Endothelial cell of umbilical vein (primary cell): ENCODE data around the gene CACNA1B.

ENCODE experiments used
- CTCF ChIP-seq, 2 donors: IDR thresholded peaks; 1 replicate in 1 of 2; 2 replicates in 1 of 2; pipeline ENCODE4 v1.5.1; 2011; ENCODE audit warnings: low read length in 2 of 2, mild to moderate bottlenecking in 2 of 2, moderate library complexity in 2 of 2, control low read depth in 1 of 2, inconsistent platforms in 1 of 2, low read depth in 1 of 2; ENCODE audit not compliant: insufficient read depth in 1 of 2; ENCODE audit errors: extremely low read depth in 1 of 2
- EZH2 ChIP-seq: IDR thresholded peaks from 2 replicates; pipeline ENCODE4 v1.6.1; 2012; ENCODE audit warnings: borderline replicate concordance, low read depth, mild to moderate bottlenecking, moderate library complexity, low read length, inconsistent platforms; ENCODE audit not compliant: severe bottlenecking
- FOS ChIP-seq: IDR thresholded peaks from 2 replicates; pipeline ENCODE4 v1.6.1; 2011; ENCODE audit warnings: mild to moderate bottlenecking, low read length, moderate library complexity, borderline replicate concordance; ENCODE audit not compliant: insufficient read depth
- GATA2 ChIP-seq: IDR thresholded peaks from 2 replicates; pipeline ENCODE4 v1.7.0; 2011; ENCODE audit warnings: low read depth, mild to moderate bottlenecking, moderate library complexity, mixed read lengths, low read length; ENCODE audit not compliant: insufficient read length, insufficient read depth
- MYC ChIP-seq: IDR thresholded peaks from one replicate; pipeline ENCODE4 v1.6.1; 2011; ENCODE audit warnings: mild to moderate bottlenecking, low read depth, low read length
- POLR2A ChIP-seq: IDR thresholded peaks from 2 replicates; pipeline ENCODE4 v1.6.1; 2012; ENCODE audit warnings: low read depth, mild to moderate bottlenecking, control low read depth, low read length
- POLR2AphosphoS5 ChIP-seq: IDR thresholded peaks from 2 replicates; pipeline ENCODE4 v1.6.1; 2012; ENCODE audit warnings: low read depth, mild to moderate bottlenecking, control low read depth, low read length, moderate library complexity; ENCODE audit not compliant: insufficient read depth
- TF ChIP-seq, protein P1 (sequence below): IDR thresholded peaks from 2 replicates; pipeline ENCODE4 v1.6.1; 2011; ENCODE audit not compliant: insufficient read depth, insufficient read length

GRCh38 chr9:138096519-138096845, 218.9 kb downstream of the CACNA1B start:
- TF ChIP-seq CTCF (IDR thresholded peaks at IDR 0.05; ENCODE audit: extremely low read depth in 1 of 2, insufficient read depth in 1 of 2, low read depth in 1 of 2, low read length in 2 of 2): no peak
- TF ChIP-seq MYC: no peak
- no peak for TF ChIP-seq POLR2AphosphoS5
- no peak for TF ChIP-seq POLR2A
- TF ChIP-seq EZH2: no peak
- TF ChIP-seq, protein P1, sequence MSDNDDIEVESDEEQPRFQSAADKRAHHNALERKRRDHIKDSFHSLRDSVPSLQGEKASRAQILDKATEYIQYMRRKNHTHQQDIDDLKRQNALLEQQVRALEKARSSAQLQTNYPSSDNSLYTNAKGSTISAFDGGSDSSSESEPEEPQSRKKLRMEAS: no peak
- TF ChIP-seq FOS: no peak
- TF ChIP-seq GATA2: no peak
